HFF-Myc (cell line): ENCODE measurements around the gene RECQL.

Experiments used
- DNase-seq: peaks from one replicate; pipeline ENCODE4 v3.0.0-alpha.2; 2011; ENCODE audit warnings: low read depth; ENCODE audit errors: extremely low read depth
- H3K4me3 ChIP-seq: replicated peaks from 2 replicates; pipeline ENCODE4 v1.5.1; 2011; ENCODE audit warnings: low read depth, mild to moderate bottlenecking, control low read depth, low read length
- CTCF ChIP-seq: IDR thresholded peaks from 2 replicates; pipeline ENCODE4 v1.5.1; 2012; ENCODE audit warnings: mild to moderate bottlenecking, low read depth, low read length, control low read depth; ENCODE audit errors: missing control alignments

The RECQL gene

GRCh38 chr12:21541773-21542172, 40.3 kb upstream of the RECQL start:
- no peak for DNase-seq
- H3K4me3 ChIP-seq, result no peak overlapping the region
- no peak for TF ChIP-seq CTCF

DNA sequence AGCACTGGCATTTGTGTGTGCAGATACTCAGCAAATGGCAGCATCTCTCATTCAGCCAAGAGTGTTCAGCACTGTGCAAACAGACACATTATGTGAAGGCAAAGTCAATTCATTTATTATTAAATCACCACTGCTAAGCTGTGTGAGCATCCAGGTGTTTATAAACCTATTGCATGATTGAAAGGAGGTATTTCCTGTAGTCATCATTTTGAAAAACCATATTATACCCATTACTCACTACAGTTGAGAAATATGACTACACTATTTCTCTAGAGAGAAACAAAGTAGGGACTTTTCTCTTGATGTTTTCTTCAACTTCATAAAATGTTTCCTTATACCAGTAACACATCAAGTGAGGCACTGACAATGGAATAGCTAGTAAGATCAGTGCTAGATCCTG, 38.4 kb upstream of the RECQL start:
- no peak overlapping the region for H3K4me3 ChIP-seq
- no peak for TF ChIP-seq CTCF
- DNase-seq, result no peak

DNA sequence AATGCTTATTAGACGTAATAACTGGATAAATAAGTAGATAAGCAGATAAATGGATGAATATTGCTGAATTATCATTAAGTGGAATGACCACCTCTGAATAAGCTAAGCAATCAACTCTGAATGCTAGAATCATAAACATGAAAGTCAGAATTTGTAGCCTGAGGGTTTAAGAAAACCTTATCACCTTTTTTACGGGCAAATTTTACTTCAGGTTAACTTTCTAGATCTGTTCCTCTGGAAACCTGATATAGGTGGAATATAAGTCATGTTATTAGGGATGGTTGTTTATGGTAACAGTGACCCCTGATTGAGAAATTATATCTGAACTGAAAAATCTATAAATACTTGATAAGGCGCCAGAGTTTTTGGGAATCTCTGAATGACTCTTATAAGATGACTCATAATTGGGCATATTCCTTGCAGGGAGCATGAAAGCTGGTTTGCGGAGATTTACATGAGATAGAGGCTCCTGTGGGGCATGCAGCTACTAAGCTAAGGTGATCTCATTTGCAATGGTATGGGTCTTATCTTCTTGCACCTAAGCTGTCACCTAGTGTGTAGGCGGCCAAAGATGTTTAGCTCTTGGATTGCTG, 36.7 kb upstream of the RECQL start:
- no peak for DNase-seq
- no peak for TF ChIP-seq CTCF
- no peak overlapping the region for H3K4me3 ChIP-seq

- TF ChIP-seq CTCF, result no peak
- DNase-seq, result no peak
- H3K4me3 ChIP-seq, result no peak overlapping the region
Observed at GRCh38 chr12:21529456-21529855, 28.0 kb upstream of the RECQL start.

DNA sequence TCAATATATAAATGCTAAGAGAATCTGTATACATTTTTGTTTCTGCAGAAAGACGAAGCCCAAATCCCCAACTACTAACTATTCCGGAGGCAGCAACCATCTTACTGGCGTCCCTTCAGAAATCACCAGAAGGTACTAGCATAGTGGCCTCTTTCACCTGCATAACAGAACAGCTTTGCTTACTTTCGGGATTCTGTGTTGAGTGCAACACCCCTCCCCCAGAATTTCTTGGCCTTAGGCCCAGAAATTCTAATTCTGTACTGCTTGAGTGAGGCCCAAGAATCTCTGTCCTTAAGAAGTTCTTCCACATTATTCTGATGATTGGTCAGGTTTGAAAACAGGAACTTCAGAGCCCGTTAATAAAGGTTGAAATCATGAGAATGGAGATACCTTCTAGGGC, 27.5 kb upstream of the RECQL start:
- H3K4me3 ChIP-seq, result no peak overlapping the region
- no peak for TF ChIP-seq CTCF
- DNase-seq, result no peak

DNA sequence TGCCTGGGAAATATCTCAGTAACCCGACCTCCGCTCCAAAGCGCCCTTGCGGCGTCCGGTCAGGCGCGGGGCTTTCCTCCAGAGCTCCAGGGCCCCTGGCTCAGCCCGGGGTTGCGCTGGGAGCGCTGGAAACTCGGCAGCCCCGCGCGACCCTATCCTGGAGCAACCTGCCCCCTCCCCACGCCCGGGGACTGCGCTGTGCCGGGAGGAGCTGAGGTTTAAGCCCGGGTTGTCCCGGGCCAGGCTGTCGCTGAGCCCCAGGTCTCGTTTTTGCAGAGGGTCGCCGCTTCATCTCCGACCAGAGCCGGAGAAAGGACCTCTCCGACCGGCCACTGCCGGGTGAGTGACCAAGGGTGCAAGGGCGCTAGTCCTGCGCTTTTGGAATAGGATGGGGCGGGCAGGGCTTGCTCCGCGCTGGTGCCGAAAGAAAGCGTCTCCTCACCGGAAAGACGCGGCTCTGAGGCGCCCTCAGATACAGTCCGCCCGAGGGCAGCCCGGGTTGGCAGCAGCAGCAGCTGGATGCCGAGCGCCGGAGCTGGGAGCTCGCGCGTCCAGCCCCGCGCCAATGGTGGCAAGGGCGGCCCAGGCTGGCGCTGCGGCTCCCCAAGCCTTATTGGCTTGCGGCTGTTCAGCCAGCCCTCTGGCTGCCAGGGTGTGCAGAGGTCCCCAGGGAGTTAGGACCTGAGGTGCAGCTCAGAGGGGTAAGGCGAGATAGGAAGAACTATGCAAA, 26.2 kb upstream of the RECQL start:
- H3K4me3 ChIP-seq, result peak overlapping the region; percentile 42
- TF ChIP-seq CTCF, result no peak
- no peak for DNase-seq
